ENCODE measurements around the gene ALK.
A peak's percentile ranks its signal among the peaks of the same experiment; 100 is the strongest.

The ALK gene

DNA sequence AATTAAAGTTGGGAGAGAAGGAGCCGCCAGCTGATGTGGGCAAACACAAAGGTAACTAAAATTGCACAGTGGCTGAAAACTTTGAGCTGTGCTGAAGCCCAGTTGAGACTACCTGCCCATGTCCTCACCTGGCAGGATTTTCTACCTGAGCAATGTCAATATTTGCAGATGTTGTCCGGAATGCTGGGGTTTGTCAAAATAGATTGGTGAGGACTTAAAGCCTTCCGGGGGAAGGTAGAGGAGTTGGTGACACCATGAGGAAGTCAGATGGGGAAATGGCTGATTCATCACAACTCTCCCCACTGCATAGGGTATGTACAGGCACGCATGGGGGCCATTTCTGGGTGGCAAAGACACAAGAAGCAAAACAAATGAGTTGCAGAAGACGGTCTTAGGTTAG is 114.9 kb downstream of the ALK start:
- Histone ChIP-seq H3K4me1 (ENCODE audit: control insufficient read depth in 2 of 2, insufficient read depth in 1 of 2, low read depth in 1 of 2, low read length in 2 of 2) (peaks cover 0 to 8% of the 10 kb centered on the region in 2 donors), H2AK5ac (ENCODE audit: low read depth, low read length) (no peak overlapping the region), H3K4me3 (ENCODE audit: low read length in 2 of 2) (no peak overlapping the region), H3K27me3 (ENCODE audit: control insufficient read depth in 3 of 3, insufficient read depth in 3 of 3, low read depth in 1 of 3, low read length in 3 of 3) (no peaks in the 10 kb centered on the region), H4K8ac (ENCODE audit: low read depth, low read length) (no peak overlapping the region), H2BK120ac (ENCODE audit: low read depth, low read length) (no peak overlapping the region), H3K27ac (replicated peaks; ENCODE audit: low read length) (no peak overlapping the region), H3K9ac (ENCODE audit: low read depth, low read length, poor library complexity) (no peak overlapping the region), H3K4me2 (ENCODE audit: insufficient read depth, low read length, poor library complexity, severe bottlenecking) (no peak overlapping the region), H2BK12ac (ENCODE audit: low read length) (no peak overlapping the region), H3K9me3 (replicated peaks in 1 of 2; ENCODE audit: control insufficient read depth in 2 of 2, insufficient read depth in 1 of 2, low read depth in 1 of 2, low read length in 2 of 2) (peaks cover 0 to 2% of the 10 kb centered on the region in 2 donors), H3K14ac (ENCODE audit: low read length) (no peak overlapping the region), H2BK15ac (ENCODE audit: low read length) (no peak overlapping the region), H3K23ac (ENCODE audit: low read depth, low read length, poor library complexity) (no peak overlapping the region), H3K36me3 (replicated peaks in 1 of 2; ENCODE audit: control insufficient read depth in 2 of 2, insufficient read depth in 2 of 2, low read length in 2 of 2) (no peaks in the 10 kb centered on the region), H3K4ac (ENCODE audit: low read length) (no peak overlapping the region), H2AFZ (ENCODE audit: low read length) (no peak overlapping the region), H2BK5ac (ENCODE audit: low read length) (no peak overlapping the region), H4K91ac (ENCODE audit: low read depth, low read length, poor library complexity) (no peak overlapping the region), H3K18ac (ENCODE audit: low read length) (no peak overlapping the region), H3K79me1 (ENCODE audit: low read depth, low read length) (no peaks in the 10 kb centered on the region)
- DNase-seq (ENCODE audit: low spot score), result no peak
- no CpG with 5 or more reads among the region's 5 CpGs for WGBS, 2 donors (ENCODE audit: extremely low coverage in 2 of 2, insufficient read length in 2 of 2, insufficient replicate concordance in 1 of 2)

DNA sequence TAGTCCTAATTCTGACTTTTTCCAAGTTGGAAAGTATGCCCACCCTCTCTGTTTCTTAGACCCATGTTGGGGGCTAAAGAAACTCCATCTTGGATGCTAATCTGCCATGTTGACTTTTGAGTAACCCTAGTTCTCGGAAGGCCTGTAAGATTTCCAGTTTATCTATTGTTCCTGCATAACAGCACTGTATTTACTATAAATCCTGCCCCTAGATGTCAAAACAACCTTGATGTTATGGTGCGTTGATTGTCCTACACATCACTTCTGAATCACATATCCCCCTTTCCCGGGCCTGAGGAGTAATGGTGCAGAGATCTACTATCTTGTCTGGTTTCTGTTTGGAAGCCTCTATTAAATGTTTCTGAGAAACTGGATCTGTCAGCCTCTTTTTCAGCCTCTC is 116.7 kb downstream of the ALK start:
- Histone ChIP-seq H2BK120ac (ENCODE audit: low read depth, low read length) (no peak overlapping the region), H3K79me1 (ENCODE audit: low read depth, low read length) (no peaks in the 10 kb centered on the region), H3K18ac (ENCODE audit: low read length) (no peak overlapping the region), H2AFZ (ENCODE audit: low read length) (no peak overlapping the region), H2BK12ac (ENCODE audit: low read length) (no peak overlapping the region), H4K91ac (ENCODE audit: low read depth, low read length, poor library complexity) (no peak overlapping the region), H3K36me3 (replicated peaks in 1 of 2; ENCODE audit: control insufficient read depth in 2 of 2, insufficient read depth in 2 of 2, low read length in 2 of 2) (no peaks in the 10 kb centered on the region), H4K8ac (ENCODE audit: low read depth, low read length) (no peak overlapping the region), H3K27ac (replicated peaks; ENCODE audit: low read length) (no peak overlapping the region), H2AK5ac (ENCODE audit: low read depth, low read length) (no peak overlapping the region), H3K4me3 (ENCODE audit: low read length in 2 of 2) (peak overlapping the region in 1 of 2 donors; percentile 33), H2BK5ac (ENCODE audit: low read length) (no peak overlapping the region), H3K23ac (ENCODE audit: low read depth, low read length, poor library complexity) (no peak overlapping the region), H2BK15ac (ENCODE audit: low read length) (no peak overlapping the region), H3K4me2 (ENCODE audit: insufficient read depth, low read length, poor library complexity, severe bottlenecking) (no peak overlapping the region), H3K9ac (ENCODE audit: low read depth, low read length, poor library complexity) (no peak overlapping the region), H3K14ac (ENCODE audit: low read length) (no peak overlapping the region), H3K4ac (ENCODE audit: low read length) (no peak overlapping the region), H3K9me3 (replicated peaks in 1 of 2; ENCODE audit: control insufficient read depth in 2 of 2, insufficient read depth in 1 of 2, low read depth in 1 of 2, low read length in 2 of 2) (no peaks in the 10 kb centered on the region), H3K4me1 (ENCODE audit: control insufficient read depth in 2 of 2, insufficient read depth in 1 of 2, low read depth in 1 of 2, low read length in 2 of 2) (no peaks in the 10 kb centered on the region), H3K27me3 (ENCODE audit: control insufficient read depth in 3 of 3, insufficient read depth in 3 of 3, low read depth in 1 of 3, low read length in 3 of 3) (no peaks in the 10 kb centered on the region)
- no peak for DNase-seq (ENCODE audit: low spot score)
- no CpG with 5 or more reads among the region's 3 CpGs for WGBS, 2 donors (ENCODE audit: extremely low coverage in 2 of 2, insufficient read length in 2 of 2, insufficient replicate concordance in 1 of 2)

DNA sequence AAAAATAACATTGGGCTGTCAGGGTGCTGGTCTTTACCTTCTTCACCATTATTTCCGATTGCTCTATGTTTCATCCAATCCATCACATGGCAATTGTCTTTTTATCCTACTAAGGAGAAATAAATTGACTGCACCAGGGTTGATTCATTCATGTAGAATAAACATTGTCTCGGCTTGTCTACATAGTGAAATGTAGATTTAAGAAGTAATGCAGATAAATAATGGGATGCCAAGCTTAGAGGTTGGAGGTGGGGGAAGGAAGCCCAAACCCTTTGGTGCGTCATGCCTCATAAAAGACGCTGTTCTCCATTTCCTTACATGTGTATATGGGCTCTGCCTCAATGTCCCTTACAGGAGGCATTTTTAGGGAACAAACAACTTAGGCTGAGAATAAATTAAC is 117.8 kb downstream of the ALK start:
- H3K27ac ChIP-seq (replicated peaks; ENCODE audit: low read length), result no peak overlapping the region
- H2BK12ac ChIP-seq (ENCODE audit: low read length), result no peak overlapping the region
- no peaks in the 10 kb centered on the region for H3K79me1 ChIP-seq (ENCODE audit: low read depth, low read length)
- H2AFZ ChIP-seq (ENCODE audit: low read length), result no peak overlapping the region
- no peak overlapping the region for H4K8ac ChIP-seq (ENCODE audit: low read depth, low read length)
- H3K9me3 ChIP-seq (replicated peaks in 1 of 2; ENCODE audit: control insufficient read depth in 2 of 2, insufficient read depth in 1 of 2, low read depth in 1 of 2, low read length in 2 of 2), result no peaks in the 10 kb centered on the region
- no peak overlapping the region for H2BK5ac ChIP-seq (ENCODE audit: low read length)
- H2AK5ac ChIP-seq (ENCODE audit: low read depth, low read length), result no peak overlapping the region
- H3K4me2 ChIP-seq (ENCODE audit: insufficient read depth, low read length, poor library complexity, severe bottlenecking), result no peak overlapping the region
- no peak overlapping the region for H3K9ac ChIP-seq (ENCODE audit: low read depth, low read length, poor library complexity)
- no peak overlapping the region for H2BK120ac ChIP-seq (ENCODE audit: low read depth, low read length)
- no peak overlapping the region for H3K23ac ChIP-seq (ENCODE audit: low read depth, low read length, poor library complexity)
- H3K4ac ChIP-seq (ENCODE audit: low read length), result no peak overlapping the region
- no peak overlapping the region for H3K14ac ChIP-seq (ENCODE audit: low read length)
- WGBS, 2 donors (ENCODE audit: extremely low coverage in 2 of 2, insufficient read length in 2 of 2, insufficient replicate concordance in 1 of 2), result no CpG with 5 or more reads among the region's 4 CpGs
- H3K27me3 ChIP-seq (ENCODE audit: control insufficient read depth in 3 of 3, insufficient read depth in 3 of 3, low read depth in 1 of 3, low read length in 3 of 3), result no peaks in the 10 kb centered on the region
- H3K36me3 ChIP-seq (replicated peaks in 1 of 2; ENCODE audit: control insufficient read depth in 2 of 2, insufficient read depth in 2 of 2, low read length in 2 of 2), result no peaks in the 10 kb centered on the region
- no peak overlapping the region for H2BK15ac ChIP-seq (ENCODE audit: low read length)
- no peaks in the 10 kb centered on the region for H3K4me1 ChIP-seq (ENCODE audit: control insufficient read depth in 2 of 2, insufficient read depth in 1 of 2, low read depth in 1 of 2, low read length in 2 of 2)
- DNase-seq (ENCODE audit: low spot score), result no peak
- H3K18ac ChIP-seq (ENCODE audit: low read length), result no peak overlapping the region
- no peak overlapping the region for H3K4me3 ChIP-seq (ENCODE audit: low read length in 2 of 2)
- no peak overlapping the region for H4K91ac ChIP-seq (ENCODE audit: low read depth, low read length, poor library complexity)

DNA sequence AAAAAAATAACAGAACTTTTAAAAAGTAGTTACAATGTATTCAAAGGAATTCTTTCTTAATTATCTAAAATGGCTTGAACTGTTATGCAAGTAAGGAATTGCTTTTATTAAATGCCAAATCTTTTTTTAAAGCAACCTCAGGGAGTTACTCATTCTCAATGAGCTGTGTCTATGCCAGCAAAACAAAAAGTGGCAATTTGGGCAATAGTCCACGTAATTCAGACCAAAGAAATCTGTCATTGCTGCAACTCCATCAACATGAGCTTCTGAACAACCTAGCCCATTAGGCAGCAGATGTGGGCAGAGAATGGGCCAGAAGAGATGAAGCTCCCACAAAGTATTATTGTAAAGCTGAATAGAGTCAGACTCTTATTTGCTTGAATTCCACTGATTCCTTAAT is 118.4 kb downstream of the ALK start:
- no CpG with 5 or more reads among the region's 1 CpG for WGBS, 2 donors (ENCODE audit: extremely low coverage in 2 of 2, insufficient read length in 2 of 2, insufficient replicate concordance in 1 of 2)
- no peak overlapping the region for H2BK15ac ChIP-seq (ENCODE audit: low read length)
- H3K9me3 ChIP-seq (replicated peaks in 1 of 2; ENCODE audit: control insufficient read depth in 2 of 2, insufficient read depth in 1 of 2, low read depth in 1 of 2, low read length in 2 of 2), result no peaks in the 10 kb centered on the region
- no peak overlapping the region for H3K18ac ChIP-seq (ENCODE audit: low read length)
- H3K4ac ChIP-seq (ENCODE audit: low read length), result no peak overlapping the region
- H3K4me3 ChIP-seq (ENCODE audit: low read length in 2 of 2), result no peak overlapping the region
- no peaks in the 10 kb centered on the region for H3K79me1 ChIP-seq (ENCODE audit: low read depth, low read length)
- no peak overlapping the region for H3K27ac ChIP-seq (replicated peaks; ENCODE audit: low read length)
- H3K4me1 ChIP-seq (ENCODE audit: control insufficient read depth in 2 of 2, insufficient read depth in 1 of 2, low read depth in 1 of 2, low read length in 2 of 2), result no peaks in the 10 kb centered on the region
- no peak overlapping the region for H2BK12ac ChIP-seq (ENCODE audit: low read length)
- DNase-seq (ENCODE audit: low spot score), result no peak
- H4K91ac ChIP-seq (ENCODE audit: low read depth, low read length, poor library complexity), result no peak overlapping the region
- no peak overlapping the region for H3K14ac ChIP-seq (ENCODE audit: low read length)
- H2BK5ac ChIP-seq (ENCODE audit: low read length), result no peak overlapping the region
- H3K9ac ChIP-seq (ENCODE audit: low read depth, low read length, poor library complexity), result no peak overlapping the region
- no peaks in the 10 kb centered on the region for H3K27me3 ChIP-seq (ENCODE audit: control insufficient read depth in 3 of 3, insufficient read depth in 3 of 3, low read depth in 1 of 3, low read length in 3 of 3)
- H2AK5ac ChIP-seq (ENCODE audit: low read depth, low read length), result no peak overlapping the region
- H3K4me2 ChIP-seq (ENCODE audit: insufficient read depth, low read length, poor library complexity, severe bottlenecking), result no peak overlapping the region
- no peak overlapping the region for H2AFZ ChIP-seq (ENCODE audit: low read length)
- no peaks in the 10 kb centered on the region for H3K36me3 ChIP-seq (replicated peaks in 1 of 2; ENCODE audit: control insufficient read depth in 2 of 2, insufficient read depth in 2 of 2, low read length in 2 of 2)
- no peak overlapping the region for H3K23ac ChIP-seq (ENCODE audit: low read depth, low read length, poor library complexity)
- H4K8ac ChIP-seq (ENCODE audit: low read depth, low read length), result no peak overlapping the region
- H2BK120ac ChIP-seq (ENCODE audit: low read depth, low read length), result no peak overlapping the region

Measured in neuronal stem cell (in vitro differentiated cells).